Hematopoietic multipotent progenitor cell treated with erythropoietin and hydrocortisone succinate and interleukin-3 and kit ligand, for 17 days (in vitro differentiated cells): ENCODE data around the gene FAM78A.

Source experiments
- DNase-seq: peaks from one replicate; pipeline ENCODE4 v3.0.0-alpha.2; 2015; ENCODE audit warnings: low spot score

Gene FAM78A, protein sequence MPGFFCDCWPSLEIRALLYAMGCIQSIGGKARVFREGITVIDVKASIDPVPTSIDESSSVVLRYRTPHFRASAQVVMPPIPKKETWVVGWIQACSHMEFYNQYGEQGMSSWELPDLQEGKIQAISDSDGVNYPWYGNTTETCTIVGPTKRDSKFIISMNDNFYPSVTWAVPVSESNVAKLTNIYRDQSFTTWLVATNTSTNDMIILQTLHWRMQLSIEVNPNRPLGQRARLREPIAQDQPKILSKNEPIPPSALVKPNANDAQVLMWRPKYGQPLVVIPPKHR

DNA sequence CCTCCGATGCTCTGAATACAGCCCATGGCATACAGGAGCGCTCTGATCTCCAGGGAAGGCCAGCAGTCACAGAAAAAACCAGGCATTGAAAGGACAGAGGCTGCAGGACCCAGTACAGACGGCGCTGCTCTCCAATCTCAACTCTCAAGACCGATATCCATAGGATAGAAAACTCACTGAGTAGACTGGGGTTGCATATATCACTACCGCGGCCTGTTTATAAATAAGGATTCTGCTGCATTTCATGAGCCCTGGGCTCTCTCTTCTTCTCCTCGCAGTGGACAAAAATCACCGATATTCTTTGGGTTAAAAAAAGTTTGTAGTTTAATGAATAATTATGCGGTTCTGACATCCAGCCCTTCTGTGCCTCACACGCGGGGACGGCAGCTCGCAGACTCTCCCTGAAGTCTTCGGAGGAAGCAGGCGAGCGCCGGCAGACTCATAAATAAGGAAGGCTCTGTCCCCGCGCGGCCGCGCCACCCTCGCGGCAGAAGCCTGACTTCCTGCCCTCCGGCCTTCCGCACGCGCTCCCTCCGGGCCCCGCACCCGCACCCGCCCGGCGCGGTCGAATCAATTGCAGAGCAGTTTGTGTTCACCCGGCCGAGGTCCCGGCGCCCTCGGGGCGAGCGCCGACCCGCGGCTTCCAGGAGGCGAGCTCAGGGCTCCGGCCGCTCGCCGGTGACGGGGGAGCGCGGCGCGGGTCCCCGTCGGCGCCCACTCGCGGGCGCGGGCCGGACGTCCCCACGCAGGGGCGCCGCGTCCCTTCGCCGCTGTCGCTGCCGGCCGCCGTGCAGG is at the start of gene FAM78A:
Gene FAM78A, minus strand, starts transcription at position 417 of the 795 bp plus-strand sequence. Its CDS starts 331 bp downstream, at position 86.
- peak; percentile 35 for DNase-seq

DNA sequence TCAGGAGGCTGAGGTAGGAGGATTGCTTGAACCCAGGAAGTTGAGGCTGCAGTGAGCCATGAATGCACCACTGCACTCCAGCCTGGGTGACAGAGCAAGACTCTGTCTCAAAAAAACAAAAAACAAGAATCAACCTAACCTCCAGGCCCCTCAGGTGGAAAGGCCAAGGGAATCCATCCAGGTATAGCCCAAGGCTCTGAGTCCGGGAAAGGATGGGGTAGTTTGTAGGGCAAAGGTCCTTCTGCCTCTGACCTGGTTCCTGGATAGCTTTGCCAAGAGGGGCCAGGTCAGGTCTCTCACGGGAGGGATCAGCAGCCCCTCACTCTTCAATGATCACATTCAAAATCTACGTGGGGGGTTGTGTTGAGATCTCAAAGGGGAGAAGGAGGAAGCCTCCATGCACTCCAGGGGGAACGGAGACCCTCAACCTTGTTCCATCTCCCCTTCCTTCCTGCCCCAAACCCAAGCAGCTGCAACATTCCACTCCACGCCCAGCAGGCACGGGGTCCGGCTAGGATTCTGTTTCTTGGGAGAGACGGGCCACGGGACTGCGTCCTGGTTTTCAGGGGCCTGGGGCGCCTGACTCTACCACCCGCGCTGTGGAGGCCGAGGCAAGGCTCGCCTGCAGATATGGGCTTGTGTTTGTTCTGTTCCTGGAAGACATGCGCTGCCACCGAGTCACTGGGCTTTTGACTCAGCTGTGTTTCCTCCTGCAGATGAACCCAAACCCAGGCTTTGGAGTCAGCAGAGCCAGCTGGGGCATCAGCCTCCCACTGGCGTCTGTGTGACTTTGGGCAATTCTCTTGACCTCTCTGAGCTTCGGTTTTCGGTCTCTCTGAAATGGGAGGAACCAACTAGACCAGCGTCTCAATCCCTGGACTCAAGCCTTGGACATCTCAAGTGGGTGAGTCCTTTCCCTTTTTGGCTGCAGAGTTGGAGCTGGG is 48.7 kb upstream of the FAM78A start:
- DNase-seq: no peak

DNA sequence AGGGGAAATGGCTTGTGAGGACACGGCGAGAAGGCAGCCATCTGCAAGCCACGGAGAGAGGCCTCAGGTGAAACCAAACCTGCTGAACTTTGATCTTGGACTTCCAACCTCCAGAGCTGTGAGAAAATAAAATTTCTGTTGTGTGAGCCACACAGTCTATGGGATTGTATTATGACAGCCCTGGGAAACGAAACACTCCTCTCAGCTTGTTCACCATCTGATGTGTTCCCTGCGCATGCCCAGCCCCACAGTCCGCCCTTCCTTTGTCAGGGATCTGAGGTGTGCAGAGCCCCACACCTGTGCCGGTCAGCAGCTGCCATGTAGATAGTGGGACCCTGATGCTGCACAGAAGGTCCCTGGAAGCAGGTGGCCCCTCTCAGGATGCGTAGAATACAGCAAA is 47.3 kb upstream of the FAM78A start:
- no peak for DNase-seq

DNA sequence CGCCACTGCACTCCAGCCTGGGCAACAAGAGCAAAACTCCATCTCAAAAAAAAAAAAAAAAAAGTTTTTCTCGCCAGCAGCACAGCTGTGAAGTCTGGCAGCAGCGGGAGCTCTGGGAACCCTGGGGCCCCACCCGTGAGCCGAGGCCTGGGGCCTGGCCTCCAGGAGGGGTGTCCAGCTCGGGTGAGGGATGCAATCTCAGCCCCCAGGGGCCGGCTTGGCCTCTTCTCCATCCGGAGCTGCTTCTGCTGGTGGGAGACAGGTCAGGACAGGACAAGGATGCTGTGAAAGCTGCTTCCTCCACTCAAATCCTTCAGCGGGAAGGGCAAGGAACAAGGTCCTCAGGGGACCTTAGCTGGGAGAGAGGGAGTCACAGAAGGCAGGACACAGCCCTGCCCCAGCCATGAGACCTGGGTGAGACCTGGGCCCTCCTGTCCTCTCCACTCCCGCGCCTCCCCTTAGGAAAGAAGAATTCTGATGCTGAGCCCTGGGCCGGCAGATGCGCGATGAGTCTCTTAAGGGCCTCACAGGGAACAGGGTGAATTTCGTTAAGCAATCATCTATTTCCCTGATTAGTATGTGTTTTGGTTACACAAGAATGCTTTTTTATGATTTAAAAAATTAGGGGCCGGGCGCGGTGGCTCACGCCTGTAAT is 43.8 kb upstream of the FAM78A start:
- DNase-seq: no peak

DNA sequence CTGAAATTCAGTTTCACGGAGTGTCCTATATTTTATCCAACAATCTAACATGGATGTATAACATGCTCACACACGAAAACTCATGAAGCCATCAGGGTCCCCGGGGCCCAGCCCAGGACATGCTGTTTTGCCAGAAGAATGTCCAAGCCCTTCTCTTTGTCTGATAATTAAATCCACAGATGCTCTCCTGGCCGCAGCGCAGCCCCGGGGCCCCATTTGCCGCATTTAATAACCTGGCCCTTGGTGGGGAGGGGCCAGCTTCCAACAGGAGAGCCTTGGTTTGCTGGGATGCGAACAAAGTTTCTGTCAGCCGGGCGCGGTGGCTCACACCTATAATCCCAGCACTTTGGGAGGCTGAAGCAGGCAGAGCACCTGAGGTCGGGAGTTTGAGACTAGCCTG is 43.2 kb upstream of the FAM78A start:
- DNase-seq: no peak

DNA sequence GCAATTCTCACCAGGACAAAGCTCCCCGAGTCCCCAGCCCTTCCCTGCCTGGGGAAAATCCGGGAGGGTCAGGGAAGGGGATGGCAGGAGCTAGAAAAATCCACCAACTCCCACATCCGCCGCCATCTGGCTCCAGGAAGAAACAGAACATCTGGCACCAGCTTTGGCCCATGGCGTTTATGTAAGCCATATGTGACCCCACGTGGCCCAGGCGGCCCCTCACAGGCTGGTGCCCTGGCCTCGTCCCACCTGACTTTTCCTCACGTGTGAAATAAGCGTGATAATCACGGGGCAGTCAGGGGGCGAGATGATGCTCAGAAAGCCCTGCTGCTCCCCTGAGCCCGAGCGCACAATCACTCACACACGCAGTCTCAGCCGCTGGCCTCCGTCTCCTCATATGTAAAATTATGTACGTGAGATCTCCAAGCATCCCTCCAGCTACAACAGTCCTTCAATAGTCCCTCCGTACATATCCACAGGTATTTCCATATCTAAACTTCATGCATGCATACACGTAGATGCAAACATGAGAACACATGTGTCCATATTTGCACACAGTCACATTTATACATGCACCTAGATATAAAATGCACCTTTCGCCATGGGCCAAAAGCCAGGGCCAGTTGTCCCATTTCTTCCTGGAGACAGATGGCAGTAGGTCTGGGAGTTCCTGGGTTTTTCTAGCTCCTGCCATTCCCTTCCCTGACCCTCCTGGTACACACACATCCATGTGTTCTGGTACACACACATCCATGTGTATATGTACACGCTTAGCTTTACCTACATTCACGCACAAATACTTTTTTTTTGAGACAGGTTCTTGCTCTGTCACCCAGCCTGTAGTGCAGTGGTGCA is 42.1 kb upstream of the FAM78A start:
- no peak for DNase-seq

DNA sequence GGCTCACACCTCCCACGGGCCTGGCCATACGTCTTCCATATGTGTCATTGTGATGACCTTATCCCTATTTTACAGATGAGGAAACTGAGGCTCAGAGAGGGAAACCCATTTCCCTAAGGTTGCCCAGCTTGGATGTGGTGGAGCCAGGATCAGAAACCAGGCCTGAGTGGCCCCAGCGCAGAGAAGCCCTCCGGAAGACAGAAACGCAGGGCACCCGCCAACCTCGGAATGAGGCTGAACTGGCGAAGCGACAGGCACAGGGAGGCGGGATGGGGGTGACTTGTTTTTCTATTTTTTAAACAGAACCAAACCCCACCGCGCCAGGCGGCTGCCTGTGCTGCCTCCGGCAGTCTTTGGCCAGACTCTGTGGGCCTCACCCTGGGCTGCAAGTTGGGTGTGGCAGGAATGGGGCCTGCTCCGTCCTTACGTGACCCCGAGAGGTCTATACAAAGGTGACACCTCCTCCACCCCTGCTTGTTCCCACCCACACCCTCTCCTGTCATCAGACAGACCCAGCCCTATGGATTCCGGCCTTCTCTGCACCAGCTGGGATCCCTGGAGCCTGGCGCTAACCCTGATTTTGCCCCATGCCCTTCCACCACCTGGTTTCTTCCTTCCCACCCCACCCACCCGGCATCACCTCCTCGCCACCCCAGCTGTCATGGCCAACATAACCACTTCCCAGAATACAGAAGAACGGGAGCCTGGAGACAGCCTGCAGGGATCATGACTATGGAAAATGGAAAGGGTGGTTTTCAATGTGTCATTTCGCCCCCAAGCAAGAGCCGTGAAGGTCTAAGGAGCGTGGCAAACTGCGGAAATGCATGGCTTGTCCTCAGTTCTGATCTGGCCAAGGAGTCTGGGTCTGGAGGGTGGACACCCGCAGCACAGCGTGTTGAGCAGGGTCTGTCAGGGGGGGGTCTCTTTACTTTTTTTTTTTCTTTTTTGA is 36.8 kb upstream of the FAM78A start:
- DNase-seq: no peak

DNA sequence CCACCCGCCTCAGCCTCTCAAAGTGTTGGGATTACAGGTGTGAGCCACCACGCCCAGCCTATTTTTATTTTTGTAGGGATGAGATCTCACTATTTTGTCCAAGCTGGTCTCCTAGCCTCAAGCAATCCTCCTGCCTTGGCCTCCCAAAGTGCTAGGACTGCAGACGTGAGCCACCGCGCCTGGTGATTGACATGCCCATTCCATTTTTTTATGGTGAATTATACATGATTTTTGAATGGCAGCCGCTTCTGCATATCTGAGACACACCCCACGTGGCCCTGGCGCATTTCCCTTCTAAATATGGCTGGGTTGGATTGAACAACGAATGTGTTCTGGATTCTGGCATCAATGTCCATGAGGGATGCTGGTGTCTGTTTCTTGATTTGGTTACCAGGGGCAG is 35.9 kb upstream of the FAM78A start:
- DNase-seq: no peak

DNA sequence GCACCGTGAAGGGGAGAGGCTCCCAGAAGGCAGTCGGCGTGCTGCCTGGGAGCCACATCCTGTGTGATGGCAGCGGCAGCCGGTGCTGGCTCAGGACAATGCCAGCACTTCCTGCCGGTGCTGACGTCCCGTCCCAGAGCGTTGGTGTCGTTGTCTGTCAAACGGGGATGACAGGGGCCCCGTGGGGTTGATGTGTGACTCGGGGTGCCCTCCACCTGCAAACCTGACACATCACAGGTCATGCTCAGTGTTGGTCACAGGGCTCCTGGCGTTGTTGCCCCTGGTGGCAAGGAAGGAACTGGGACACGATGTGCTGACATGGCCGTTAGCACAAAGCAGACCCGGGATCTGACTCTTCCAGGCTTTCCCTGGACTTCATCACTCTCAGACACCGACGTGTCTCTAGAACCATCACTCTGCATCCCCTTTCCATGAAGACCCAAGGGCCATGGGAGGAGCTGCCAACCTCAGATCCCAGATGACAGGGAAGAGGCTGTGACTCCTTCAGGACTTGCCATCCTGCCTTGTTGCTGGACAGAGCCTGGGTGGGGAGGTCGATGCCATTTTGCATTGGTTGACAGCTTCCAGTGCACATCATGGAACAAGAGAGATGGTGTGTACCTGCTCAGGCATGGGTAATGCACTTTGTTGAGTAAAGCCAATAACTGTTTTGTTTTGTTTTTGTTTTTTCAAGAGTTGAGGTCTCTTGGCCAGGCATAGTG is 34.7 kb upstream of the FAM78A start:
- no peak for DNase-seq

DNA sequence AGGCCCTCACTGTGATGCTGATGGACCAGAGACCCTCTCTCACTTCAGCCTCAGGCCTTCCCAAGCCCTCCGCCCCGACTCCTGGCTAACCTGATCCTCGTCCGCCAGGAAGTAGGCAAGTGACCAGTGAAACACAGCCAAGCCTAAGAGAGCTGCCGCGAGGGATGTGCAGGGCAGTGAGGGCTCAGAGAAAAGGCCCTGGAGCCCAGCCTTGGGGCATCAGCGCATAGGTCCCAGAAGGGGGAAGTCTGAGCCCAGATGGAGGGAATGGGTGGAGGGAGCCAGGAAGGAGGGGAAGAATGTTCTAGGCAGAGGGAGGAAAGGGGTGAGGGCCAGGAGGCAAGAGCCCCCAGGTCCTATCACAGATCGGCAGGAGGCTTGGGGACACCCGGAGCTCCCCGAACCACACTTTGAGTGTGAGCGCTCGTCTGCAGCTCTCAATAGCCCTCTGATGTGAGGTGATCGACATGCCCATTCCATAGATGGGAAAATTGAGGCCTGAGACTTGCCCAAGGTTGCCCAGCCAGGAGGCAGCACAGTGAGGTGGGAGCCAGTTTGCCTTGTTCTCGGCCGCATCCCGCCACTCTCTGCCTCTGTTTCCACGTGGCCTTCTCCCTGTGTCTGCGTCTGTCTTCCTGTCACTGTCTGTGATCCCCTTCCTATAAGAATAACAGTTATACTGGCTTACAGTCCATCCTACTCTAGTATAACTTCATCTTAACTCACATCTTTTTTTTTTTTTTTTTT is 33.4 kb upstream of the FAM78A start:
- no peak for DNase-seq

DNA sequence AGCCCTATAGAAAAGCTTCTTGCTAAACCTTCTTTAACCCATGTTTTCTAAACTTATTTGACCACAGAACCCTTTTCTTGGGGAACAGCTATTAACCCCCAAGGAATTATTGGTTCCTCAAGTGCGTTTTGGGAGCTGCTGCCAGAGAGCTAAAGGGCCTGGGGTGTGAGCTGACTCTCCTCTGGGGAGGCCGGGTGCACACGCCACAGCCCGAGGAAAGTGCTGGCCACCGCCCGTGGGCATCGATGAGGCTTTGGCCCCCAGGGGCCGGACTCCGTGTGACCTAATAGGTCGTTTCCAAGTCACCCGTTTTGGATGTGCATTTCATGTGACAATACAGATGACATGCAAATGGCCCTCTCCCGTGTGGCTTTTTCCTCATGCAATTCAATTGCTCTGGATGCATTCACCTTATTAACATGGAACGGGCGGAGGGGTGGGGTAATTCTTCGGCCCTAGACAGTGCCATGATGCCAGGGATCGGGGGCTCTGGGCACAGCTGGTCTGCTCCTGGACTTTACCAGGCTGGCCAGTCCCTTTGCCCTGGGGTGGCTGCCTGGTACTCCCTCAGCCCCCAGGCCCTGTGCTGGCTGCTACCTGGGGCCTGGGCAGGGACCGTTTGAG is 32.7 kb upstream of the FAM78A start:
- DNase-seq: no peak

DNA sequence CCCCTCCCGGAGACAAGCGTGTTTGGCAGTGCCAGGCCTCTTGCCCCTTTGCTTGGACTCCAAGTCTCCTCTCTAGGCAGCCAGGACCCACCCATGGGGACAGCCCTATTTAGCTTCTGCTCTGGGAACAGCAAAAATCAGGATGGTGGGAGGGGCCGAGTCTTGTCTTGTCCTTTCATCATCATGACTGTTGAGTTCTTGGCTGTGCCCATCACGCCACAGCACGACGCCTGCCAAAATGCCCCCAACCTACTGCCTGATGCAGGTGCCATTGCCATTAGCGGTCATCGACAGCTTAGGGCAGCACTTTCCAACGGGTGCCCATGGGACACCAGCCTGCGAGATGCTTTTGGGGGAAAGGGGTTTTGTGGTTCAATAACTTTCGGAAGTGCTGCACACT is 32.1 kb upstream of the FAM78A start:
- no peak for DNase-seq

DNA sequence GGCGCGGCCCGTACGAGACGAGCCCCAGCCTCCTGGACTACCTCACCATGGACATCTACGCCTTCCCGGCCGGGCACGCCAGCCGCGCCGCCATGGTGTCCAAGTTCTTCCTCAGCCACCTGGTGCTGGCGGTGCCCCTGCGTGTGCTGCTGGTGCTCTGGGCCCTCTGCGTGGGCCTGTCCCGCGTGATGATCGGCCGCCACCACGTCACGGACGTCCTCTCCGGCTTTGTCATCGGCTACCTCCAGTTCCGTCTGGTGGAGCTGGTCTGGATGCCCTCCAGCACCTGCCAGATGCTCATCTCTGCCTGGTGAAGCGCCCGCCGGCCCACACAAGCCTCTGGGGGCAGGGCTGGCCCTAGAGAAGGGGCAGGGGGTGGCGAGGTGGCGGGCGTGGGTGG is 31.7 kb upstream of the FAM78A start:
- DNase-seq: no peak

DNA sequence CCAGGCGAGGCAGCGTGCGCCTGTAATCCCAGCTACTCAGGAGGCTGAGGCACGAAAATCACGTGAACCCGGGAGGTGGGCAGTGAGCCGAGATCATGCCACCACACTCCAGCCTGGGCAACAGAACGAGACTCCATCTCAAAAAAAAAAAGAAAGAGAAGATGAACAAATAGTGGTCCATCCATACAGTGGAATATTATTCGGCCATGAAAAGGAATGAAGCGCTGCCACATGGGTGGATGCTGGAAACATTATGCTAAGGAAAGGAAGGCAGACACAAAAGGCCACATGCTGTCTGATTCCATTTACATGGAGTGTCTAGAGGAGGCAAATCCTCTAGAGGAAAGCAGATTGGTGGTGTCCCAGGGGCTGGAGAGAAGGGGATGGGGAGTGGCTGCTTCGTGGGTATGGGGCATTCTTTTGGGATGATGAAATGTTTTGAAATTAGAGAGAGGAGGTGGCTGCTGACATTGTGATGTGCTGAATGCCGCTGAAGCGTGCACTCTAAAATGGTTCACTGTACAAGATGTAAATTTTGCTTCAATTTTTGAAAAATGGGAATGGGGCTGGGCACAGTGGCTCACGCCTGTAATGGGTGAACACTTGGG is 30.2 kb upstream of the FAM78A start:
- no peak for DNase-seq

DNA sequence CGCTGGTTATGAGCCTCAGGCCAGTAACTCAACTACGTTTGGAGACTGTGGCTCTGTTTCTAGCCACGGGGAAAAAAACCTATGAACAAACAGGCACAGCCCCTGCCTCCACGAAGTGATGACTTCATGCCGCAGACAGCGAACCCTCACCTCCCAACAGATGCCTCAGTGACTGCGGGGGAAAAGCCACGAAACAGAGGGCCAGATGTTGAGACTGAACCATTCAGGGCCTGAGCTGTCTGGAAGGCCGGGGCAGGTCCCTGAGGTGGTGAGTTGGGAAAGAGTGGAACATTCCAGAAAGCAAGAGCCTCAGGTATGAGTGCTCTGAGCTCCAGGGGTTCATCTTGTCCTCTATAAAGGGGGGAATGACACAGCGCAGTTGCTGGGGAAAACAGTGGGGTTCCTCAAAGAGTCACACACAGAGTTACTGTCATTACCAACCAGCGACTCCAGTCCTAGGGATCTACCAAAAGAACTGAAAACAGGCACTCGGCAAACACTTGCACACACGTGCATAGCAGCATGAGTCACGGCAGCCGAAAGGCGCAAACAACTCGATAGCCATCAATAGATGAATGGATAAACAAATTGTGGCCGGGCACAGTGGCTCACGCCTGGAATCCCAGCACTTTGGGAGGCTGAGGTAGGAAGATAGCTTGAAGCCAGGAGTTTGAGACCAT is 28.5 kb upstream of the FAM78A start:
- no peak for DNase-seq

DNA sequence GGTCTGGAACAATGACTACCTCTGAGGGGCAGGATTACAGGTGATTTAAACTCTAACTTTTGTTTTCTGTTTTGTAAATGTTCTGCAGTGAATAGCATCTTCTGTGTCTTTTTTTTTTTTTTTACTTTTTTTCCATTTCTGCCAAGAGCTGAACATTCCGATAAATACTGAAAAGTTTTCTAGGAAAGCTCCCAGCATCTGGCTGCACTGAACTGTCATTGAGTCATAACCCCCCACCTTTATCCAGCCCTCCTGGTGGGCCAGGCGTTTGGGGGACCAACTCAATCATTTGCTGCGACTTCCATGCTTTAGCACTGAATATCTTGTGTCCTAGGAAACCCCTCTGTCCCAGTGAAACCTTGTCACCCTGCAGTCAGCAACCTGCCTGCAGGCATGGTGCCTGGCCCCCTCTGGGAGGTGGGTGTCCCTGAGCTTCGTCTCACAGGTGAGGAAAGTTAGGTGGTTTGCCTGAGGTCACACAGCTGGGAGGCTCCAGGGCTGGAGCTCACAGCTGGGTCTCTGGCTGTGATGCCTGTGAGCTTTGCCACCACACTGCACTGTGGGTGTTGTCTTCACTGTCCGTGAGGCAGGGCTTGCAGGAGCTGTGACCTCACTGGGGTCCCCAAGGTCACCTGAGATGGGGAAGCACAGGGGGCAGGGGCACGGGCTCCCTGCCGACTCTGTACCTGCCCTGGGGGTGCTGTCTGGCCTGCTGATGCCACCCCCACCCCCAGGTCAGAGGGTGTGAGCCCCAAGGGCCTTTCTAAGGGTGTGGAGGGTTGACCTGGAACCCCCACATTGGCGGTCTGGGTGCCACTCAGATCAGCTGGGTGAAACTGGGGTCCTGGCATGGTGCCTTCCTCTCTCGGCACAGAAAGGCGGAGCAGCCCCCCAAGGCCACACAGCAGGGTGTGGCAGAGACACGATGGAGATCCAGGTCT is 27.3 kb upstream of the FAM78A start:
- no peak for DNase-seq
